Sigmoid colon (tissue), 7 donors: ENCODE measurements around the gene UTP4. TPM values are rescaled to one million over a fixed set of nuclear protein-coding genes. Genes with fewer than 3 reads are reported as not detected.
"Not testable (repeated sequence)": the region's sequence is repeated elsewhere in the genome, so short reads cannot be mapped to it uniquely, and the experiment has no call there.

Experiments used
- DNase-seq: peaks from one replicate; pipeline ENCODE4 v3.0.0-alpha.2; 2019
- H3K27ac ChIP-seq, 4 donors: fragments of 200-600 bp; sonication (generic); one replicate each; pipeline ENCODE4 v1.5.1; 2016 to 2019; ENCODE audit warnings: mild to moderate bottlenecking in 1 of 4
- H3K27me3 ChIP-seq, 3 donors: fragments of 200-600 bp; sonication (generic); one replicate each; pipeline ENCODE4 v1.5.1; 2019; ENCODE audit warnings: mild to moderate bottlenecking in 1 of 3
- H3K36me3 ChIP-seq, 4 donors: fragments of 200-600 bp; sonication (generic); one replicate each; pipeline ENCODE4 v1.5.1; 2016 to 2019
- H3K4me1 ChIP-seq, 4 donors: fragments of 200-600 bp; sonication (generic); one replicate each; pipeline ENCODE4 v1.5.1; 2017 to 2019
- H3K4me3 ChIP-seq, 4 donors: fragments of 200-600 bp; sonication (generic); one replicate each; pipeline ENCODE4 v1.5.1; 2017 to 2019; ENCODE audit warnings: mild to moderate bottlenecking in 2 of 4, moderate library complexity in 1 of 4
- H3K9me3 ChIP-seq, 4 donors: fragments of 200-600 bp in 3 of 4; sonication (generic) in 3 of 4; one replicate each; pipeline versions ENCODE4 v1.5.1 to v1.6.1; 2013 to 2019
- CTCF ChIP-seq, 4 experiments: fragments of 450-650 bp in 3 of 4; fragments of 200-600 bp in 1 of 4; IDR thresholded peaks; one replicate each; pipeline ENCODE4 v1.5.1; 2016 to 2019; ENCODE audit warnings: antibody characterized with exemption in 4 of 4, mild to moderate bottlenecking in 3 of 4, moderate library complexity in 2 of 4
- EP300 ChIP-seq, 4 donors: sonication (generic); formaldehyde crosslinking; IDR thresholded peaks; one replicate each; pipeline ENCODE4 v1.6.1; 2017; ENCODE audit warnings: antibody characterized with exemption in 4 of 4
- POLR2A ChIP-seq, 2 donors: fragments of 450-650 bp; IDR thresholded peaks; one replicate each; pipeline ENCODE4 v1.6.1; 2016; ENCODE audit warnings: antibody characterized with exemption in 2 of 2, mild to moderate bottlenecking in 2 of 2, moderate library complexity in 2 of 2
- POLR2AphosphoS5 ChIP-seq, 4 donors: sonication (generic); formaldehyde crosslinking; IDR thresholded peaks; one replicate each; pipeline ENCODE4 v1.6.1; 2017; ENCODE audit warnings: antibody characterized with exemption in 4 of 4
- WGBS, 2 donors: extraction: QIAGEN DNeasy Blood & Tissue Kit; methylation state at CpG; one replicate each; pipeline ENCODE4 v1.1.7; 2013; 5-methylcytosine and 5-hydroxymethylcytosine counted together
- intact Hi-C: fragments of 100-400 bp; cut with DNase I; formaldehyde crosslinking; loops from one replicate; pipeline ENCODE4 v1.15.1; 2023
- polyA plus RNA-seq, 3 donors: library from polyadenylated mRNA; stranded (reverse); fragments of 200-250 nt; gene quantifications; one replicate each; pipeline ENCODE4 v1.2.3, GENCODE V29; 2013
- total RNA-seq, 4 donors: library from RNA; depleted of rRNA; stranded (reverse); fragments of >200 nt; gene quantifications; one replicate each; pipeline ENCODE4 v1.1.0, GENCODE V29; 2016
- donor health status: healthy with polysubstance abuse.
- donor health status: Bipolar disorder and iron deficiency.
- donor health status: healthy.

The UTP4 gene
- total and polyA plus RNA-seq, 7 donors, result 9.5 to 37.5 (median 24.6) TPM

GRCh38 chr16:69131167-69131838 is 1.1 kb upstream of the UTP4 start:
- H3K27ac ChIP-seq, result peak overlapping the region; percentile 89 to 96 (median 90)
- TF ChIP-seq POLR2AphosphoS5 (IDR thresholded peaks at IDR 0.05) (no peak), EP300 (IDR thresholded peaks at IDR 0.05) (no peak), CTCF (IDR thresholded peaks at IDR 0.05) (no peak), POLR2A (IDR thresholded peaks at IDR 0.05) (no peak)
- H3K36me3 ChIP-seq, result no peaks in the 10 kb centered on the region
- intact Hi-C loops, result loop anchor here (5.0 kb wide), 2 partner anchors 284 to 604 kb away; no protein-coding TSS in a partner anchor
- no peak for DNase-seq
- WGBS, 2 donors, result 3 to 5% methylated on average over 15 of the region's 15 CpGs
- no peaks in the 10 kb centered on the region for H3K27me3 ChIP-seq
- H3K4me1 ChIP-seq, result peaks cover 0 to 39% (median 24%) of the 10 kb centered on the region in 4 donors
- H3K9me3 ChIP-seq, result no peaks in the 10 kb centered on the region
- H3K4me3 ChIP-seq, result peak overlapping the region; percentile 82 to 98 (median 88)

DNA sequence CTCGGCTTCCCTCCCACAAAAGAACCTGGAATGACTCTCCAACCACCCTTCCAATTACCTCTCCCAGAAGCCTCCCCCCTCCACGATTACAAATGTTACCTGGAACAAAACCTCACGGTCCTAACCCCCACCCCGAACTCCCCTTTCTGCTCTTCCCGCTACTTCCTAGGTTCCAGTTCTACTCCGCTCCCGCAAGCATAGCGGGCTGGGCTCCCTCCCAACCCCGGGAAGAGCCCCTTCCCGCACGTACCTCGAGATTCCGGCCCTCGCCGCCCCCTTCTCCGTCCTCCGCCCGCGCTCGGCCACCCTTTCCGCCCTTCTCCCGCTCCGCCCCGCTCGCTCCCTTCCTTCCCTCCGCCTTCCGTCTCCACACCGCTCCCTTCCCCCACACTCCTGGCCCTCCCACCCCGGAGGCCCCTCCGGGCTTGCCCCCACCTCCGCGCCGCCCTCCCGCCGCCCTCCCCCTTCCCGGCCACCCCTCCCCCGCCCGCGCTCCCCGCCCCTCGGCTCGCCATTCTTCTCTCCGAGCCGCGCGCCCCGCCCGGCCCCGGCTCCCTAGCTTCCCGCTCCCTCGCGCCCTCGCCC is 518 bp upstream of the UTP4 start:
- no peaks in the 10 kb centered on the region for H3K27me3 ChIP-seq
- TF ChIP-seq POLR2AphosphoS5 (IDR thresholded peaks at IDR 0.05) (no peak), CTCF (IDR thresholded peaks at IDR 0.05) (no peak), EP300 (IDR thresholded peaks at IDR 0.05) (no peak), POLR2A (IDR thresholded peaks at IDR 0.05) (no peak)
- no peaks in the 10 kb centered on the region for H3K9me3 ChIP-seq
- intact Hi-C loops, result loop anchor here (5.0 kb wide), 2 partner anchors 285 to 605 kb away; no protein-coding TSS in a partner anchor
- 1 to 2% methylated on average over 53 of the region's 53 CpGs for WGBS, 2 donors
- peak overlapping the region; percentile 82 to 98 (median 88) for H3K4me3 ChIP-seq
- peak overlapping the region; percentile 89 to 96 (median 90) for H3K27ac ChIP-seq
- peak; percentile 90 for DNase-seq
- peaks cover 0 to 39% (median 24%) of the 10 kb centered on the region in 4 donors for H3K4me1 ChIP-seq
- H3K36me3 ChIP-seq, result peaks cover 0 to 5% (median 0%) of the 10 kb centered on the region in 4 donors

DNA sequence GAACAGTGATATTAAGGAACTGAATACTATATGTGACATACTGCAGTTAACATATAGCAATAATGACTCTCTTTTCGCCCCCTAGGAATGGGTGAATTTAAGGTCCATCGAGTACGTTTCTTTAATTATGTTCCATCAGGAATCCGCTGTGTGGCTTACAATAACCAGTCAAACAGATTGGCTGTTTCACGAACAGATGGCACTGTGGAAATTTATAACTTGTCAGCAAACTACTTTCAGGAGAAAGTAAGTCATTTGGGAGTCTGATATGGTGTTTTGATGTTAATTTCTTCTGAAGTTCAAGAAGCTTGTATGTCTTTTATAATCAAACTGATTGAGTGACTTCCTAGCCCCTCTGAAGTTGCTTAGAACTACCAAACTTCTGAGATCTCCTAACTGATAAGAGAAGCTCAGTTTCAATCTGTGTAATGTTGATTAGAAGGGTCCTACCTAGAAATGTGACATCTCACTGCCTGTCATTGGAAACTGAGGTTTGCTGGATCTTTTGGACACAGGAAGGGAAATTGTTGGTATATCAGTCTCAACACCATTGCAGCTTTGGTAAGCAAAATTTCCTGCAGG is 1.0 kb downstream of the UTP4 start:
- no peak for TF ChIP-seq POLR2A (IDR thresholded peaks at IDR 0.05)
- TF ChIP-seq CTCF (IDR thresholded peaks at IDR 0.05), result no peak
- TF ChIP-seq EP300 (IDR thresholded peaks at IDR 0.05), result no peak
- TF ChIP-seq POLR2AphosphoS5 (IDR thresholded peaks at IDR 0.05), result no peak
- peak overlapping the region; percentile 82 to 98 (median 88) for H3K4me3 ChIP-seq
- intact Hi-C loops, result loop anchor here (5.0 kb wide), 2 partner anchors 286 to 606 kb away; no protein-coding TSS in a partner anchor
- DNase-seq, result no peak
- 11 to 40% methylated on average over 5 of the region's 5 CpGs for WGBS, 2 donors
- peaks cover 0 to 20% (median 1%) of the 10 kb centered on the region in 4 donors for H3K36me3 ChIP-seq
- H3K9me3 ChIP-seq, result no peaks in the 10 kb centered on the region
- peaks cover 0 to 37% (median 24%) of the 10 kb centered on the region in 4 donors for H3K4me1 ChIP-seq
- H3K27me3 ChIP-seq, result no peaks in the 10 kb centered on the region
- peak overlapping the region in 3 of 4 donors; percentile 90 to 96 (median 90) for H3K27ac ChIP-seq

DNA sequence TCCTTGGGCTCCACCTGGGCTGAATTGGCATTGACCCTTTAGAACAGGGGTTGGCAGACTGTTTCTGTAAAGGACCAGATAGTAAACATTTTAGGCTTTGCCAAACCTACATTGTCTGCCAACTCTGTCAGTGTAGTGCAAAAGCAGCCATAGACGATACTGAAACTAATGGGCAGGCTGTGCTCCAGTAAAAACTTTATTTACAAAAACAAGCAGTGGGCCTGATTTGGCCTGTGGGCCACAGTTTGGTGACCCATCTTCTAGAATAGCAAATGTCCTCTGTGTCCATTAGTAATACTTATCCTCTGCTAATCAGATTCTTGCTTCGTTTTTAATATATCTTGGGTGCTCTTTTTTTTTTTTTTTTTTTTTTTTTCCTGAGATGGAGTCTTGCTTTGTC is 6.2 kb downstream of the UTP4 start:
- WGBS, 2 donors, result 87% methylated on average over 2 of the region's 2 CpGs
- intact Hi-C loops, result no loop called here
- DNase-seq, result no peak
- Histone ChIP-seq H3K36me3 (peaks cover 12 to 72% (median 26%) of the 10 kb centered on the region in 4 donors), H3K27ac (no peak overlapping the region), H3K4me3 (no peak overlapping the region), H3K27me3 (no peaks in the 10 kb centered on the region), H3K9me3 (no peaks in the 10 kb centered on the region), H3K4me1 (peaks cover 0 to 9% (median 2%) of the 10 kb centered on the region in 4 donors)
- TF ChIP-seq POLR2AphosphoS5 (IDR thresholded peaks at IDR 0.05) (no peak), CTCF (IDR thresholded peaks at IDR 0.05) (no peak), EP300 (IDR thresholded peaks at IDR 0.05) (no peak), POLR2A (IDR thresholded peaks at IDR 0.05) (no peak)

GRCh38 chr16:69139464-69139863 is 7.0 kb downstream of the UTP4 start:
- H3K4me3 ChIP-seq, DNase-seq, H3K9me3 ChIP-seq, intact Hi-C loops, H3K27ac ChIP-seq, H3K27me3 ChIP-seq, H3K4me1 ChIP-seq: not testable (repeated sequence)
- peaks cover 12 to 80% (median 34%) of the 10 kb centered on the region in 4 donors for H3K36me3 ChIP-seq
- 98% methylated on average over 7 of the region's 7 CpGs for WGBS, 2 donors
